Karpas-422 (cell line): ENCODE data around the gene MIEN1. TPM values are rescaled to one million over a fixed set of nuclear protein-coding genes. Genes with fewer than 3 reads are reported as not detected.
"Not testable (repeated sequence)": the region's sequence is repeated elsewhere in the genome, so short reads cannot be mapped to it uniquely, and the experiment has no call there.

Experiments
- DNase-seq: peaks from one replicate; pipeline ENCODE4 v3.0.0-alpha.2; 2015
- H2AFZ ChIP-seq: fragments of 200-600 bp; sonication (generic); 2 replicates; pipeline ENCODE4 v1.6.1; 2014; ENCODE audit warnings: antibody characterized with exemption, low read length, mixed read lengths
- H3K27ac ChIP-seq: fragments of 200-600 bp; sonication (generic); 2 replicates; pipeline ENCODE4 v1.5.1; 2014; ENCODE audit warnings: mild to moderate bottlenecking, low read length, moderate library complexity
- H3K27me3 ChIP-seq: fragments of 200-600 bp; sonication (generic); 2 replicates; pipeline ENCODE4 v1.6.1; 2014; ENCODE audit warnings: low read length, mixed read lengths
- H3K36me3 ChIP-seq: fragments of 200-600 bp; sonication (generic); 2 replicates; pipeline ENCODE4 v1.6.1; 2014; ENCODE audit warnings: low read length, mixed read lengths; ENCODE audit not compliant: insufficient read depth
- H3K4me1 ChIP-seq: fragments of 200-600 bp; sonication (generic); 2 replicates; pipeline ENCODE4 v1.6.1; 2014; ENCODE audit warnings: mild to moderate bottlenecking, low read length, mixed read lengths
- H3K4me2 ChIP-seq: fragments of 200-600 bp; sonication (generic); 2 replicates; pipeline ENCODE4 v1.6.1; 2014; ENCODE audit warnings: low read length, low read depth, mild to moderate bottlenecking; ENCODE audit not compliant: poor library complexity, severe bottlenecking
- H3K4me3 ChIP-seq: fragments of 200-600 bp; sonication (generic); 2 replicates; pipeline ENCODE4 v1.5.1; 2014; ENCODE audit warnings: mild to moderate bottlenecking, antibody characterized with exemption, low read length, mixed read lengths
- H3K79me2 ChIP-seq: fragments of 200-600 bp; sonication (generic); 2 replicates; pipeline ENCODE4 v1.6.1; 2014; ENCODE audit warnings: mild to moderate bottlenecking, low read length, mixed read lengths
- H3K9ac ChIP-seq: fragments of 200-600 bp; sonication (generic); 2 replicates; pipeline ENCODE4 v1.6.0; 2014; ENCODE audit warnings: low read length
- H3K9me2 ChIP-seq: fragments of 200-600 bp; sonication (generic), shearing (Covaris generic); replicated peaks from 2 replicates; pipeline ENCODE4 v1.6.0; 2014; ENCODE audit warnings: mild to moderate bottlenecking, low read length, moderate library complexity; ENCODE audit not compliant: insufficient read depth
- H3K9me3 ChIP-seq: fragments of 300-700, 200-600 bp; sonication (generic); 2 replicates; pipeline ENCODE4 v1.6.1; 2014; ENCODE audit warnings: low read length, mixed read lengths
- H4K20me1 ChIP-seq: fragments of 200-600 bp; sonication (generic); 2 replicates; pipeline ENCODE4 v1.6.1; 2014; ENCODE audit warnings: mild to moderate bottlenecking, antibody characterized with exemption, low read length, low read depth; ENCODE audit not compliant: insufficient read depth
- total RNA-seq: library from RNA; depleted of rRNA; stranded (reverse); fragments of >200 nt; shearing (Covaris generic); gene quantifications from 2 replicates; pipeline ENCODE4 v1.2.3, GENCODE V29; 2014; ENCODE audit warnings: low replicate concordance

Gene MIEN1
- total RNA-seq, 1 experiment from 2014 or later = 77.8 TPM

DNA sequence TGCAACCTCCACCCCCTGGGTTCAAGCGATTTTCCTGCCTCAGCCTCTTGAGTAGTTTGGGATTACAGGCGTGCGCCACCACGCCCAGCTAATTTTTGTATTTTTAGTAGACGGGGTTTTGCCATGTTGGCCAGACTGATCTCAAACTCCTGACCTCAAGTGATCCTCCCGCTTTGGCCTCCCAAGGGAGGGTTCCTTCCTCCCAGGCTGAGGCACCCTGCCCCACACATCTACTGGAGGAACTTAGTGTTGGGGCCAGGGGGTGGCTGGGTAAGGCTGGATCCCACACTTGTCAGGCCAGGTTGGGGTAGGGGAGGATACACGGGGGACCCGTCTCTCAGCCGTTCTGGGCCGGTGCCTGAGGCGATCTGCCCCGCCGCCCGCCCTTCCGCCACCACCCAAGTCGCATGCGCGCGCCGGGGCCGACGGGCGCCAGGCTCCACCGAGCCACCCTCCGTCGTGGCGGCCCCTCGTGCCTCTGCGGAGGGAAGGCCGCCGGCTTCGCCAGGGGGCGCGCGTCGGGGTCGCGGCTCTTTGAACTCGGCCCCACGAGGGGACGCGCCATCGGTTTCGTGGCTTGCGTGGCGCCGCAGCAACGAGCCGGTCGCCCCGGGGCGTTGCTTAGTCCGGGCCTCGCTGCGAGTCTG, 23.3 kb upstream of the MIEN1 start:
- peak overlapping the region; percentile 69; the same call in 1 of the 2 replicates for H2AFZ ChIP-seq
- no peaks in the 10 kb centered on the region for H3K36me3 ChIP-seq
- H3K27me3 ChIP-seq = no peaks in the 10 kb centered on the region
- H3K9me2 ChIP-seq = no peaks in the 10 kb centered on the region
- peak; percentile 87 for DNase-seq
- peak overlapping the region; percentile 88 for H3K27ac ChIP-seq
- H3K9me3 ChIP-seq = no peaks in the 10 kb centered on the region
- peaks cover 58% of the 10 kb centered on the region for H3K4me1 ChIP-seq
- no peaks in the 10 kb centered on the region for H3K79me2 ChIP-seq
- H3K9ac ChIP-seq = peak overlapping the region; percentile 93
- peak overlapping the region; percentile 68; the same call in 1 of the 2 replicates for H3K4me3 ChIP-seq
- no peaks in the 10 kb centered on the region for H4K20me1 ChIP-seq
- H3K4me2 ChIP-seq = peak overlapping the region; percentile 78

- Histone ChIP-seq H3K9me2 (no peaks in the 10 kb centered on the region), H3K4me2 (no peak overlapping the region), H3K79me2 (no peaks in the 10 kb centered on the region), H3K9ac (no peak overlapping the region), H3K4me3 (no peak overlapping the region), H3K4me1 (peaks cover 45% of the 10 kb centered on the region), H3K9me3 (no peaks in the 10 kb centered on the region), H4K20me1 (no peaks in the 10 kb centered on the region), H3K27me3 (no peaks in the 10 kb centered on the region), H2AFZ (no peak overlapping the region), H3K27ac (no peak overlapping the region), H3K36me3 (no peaks in the 10 kb centered on the region)
- DNase-seq = no peak
These were observed 22.0 kb upstream of the MIEN1 start for GRCh38 chr17:39752241-39752881.

GRCh38 chr17:39751637-39752036, 21.3 kb upstream of the MIEN1 start:
- Histone ChIP-seq H3K27ac (no peak overlapping the region), H3K79me2 (no peaks in the 10 kb centered on the region), H3K9me2 (no peaks in the 10 kb centered on the region), H3K4me1 (peaks cover 38% of the 10 kb centered on the region), H3K27me3 (no peaks in the 10 kb centered on the region), H3K36me3 (no peaks in the 10 kb centered on the region), H2AFZ (no peak overlapping the region), H3K4me3 (no peak overlapping the region), H3K9me3 (no peaks in the 10 kb centered on the region), H4K20me1 (no peaks in the 10 kb centered on the region), H3K4me2 (no peak overlapping the region), H3K9ac (no peak overlapping the region)
- DNase-seq = no peak

- Histone ChIP-seq H3K4me1 (peaks cover 32% of the 10 kb centered on the region), H3K9me2 (no peaks in the 10 kb centered on the region), H3K4me3 (no peak overlapping the region), H3K9ac (no peak overlapping the region), H3K27ac (no peak overlapping the region), H4K20me1 (no peaks in the 10 kb centered on the region), H2AFZ (no peak overlapping the region), H3K27me3 (no peaks in the 10 kb centered on the region), H3K36me3 (no peaks in the 10 kb centered on the region), H3K4me2 (no peak overlapping the region), H3K9me3 (no peaks in the 10 kb centered on the region), H3K79me2 (no peaks in the 10 kb centered on the region)
- no peak for DNase-seq
These were observed 20.7 kb upstream of the MIEN1 start for GRCh38 chr17:39751016-39751543.

DNA sequence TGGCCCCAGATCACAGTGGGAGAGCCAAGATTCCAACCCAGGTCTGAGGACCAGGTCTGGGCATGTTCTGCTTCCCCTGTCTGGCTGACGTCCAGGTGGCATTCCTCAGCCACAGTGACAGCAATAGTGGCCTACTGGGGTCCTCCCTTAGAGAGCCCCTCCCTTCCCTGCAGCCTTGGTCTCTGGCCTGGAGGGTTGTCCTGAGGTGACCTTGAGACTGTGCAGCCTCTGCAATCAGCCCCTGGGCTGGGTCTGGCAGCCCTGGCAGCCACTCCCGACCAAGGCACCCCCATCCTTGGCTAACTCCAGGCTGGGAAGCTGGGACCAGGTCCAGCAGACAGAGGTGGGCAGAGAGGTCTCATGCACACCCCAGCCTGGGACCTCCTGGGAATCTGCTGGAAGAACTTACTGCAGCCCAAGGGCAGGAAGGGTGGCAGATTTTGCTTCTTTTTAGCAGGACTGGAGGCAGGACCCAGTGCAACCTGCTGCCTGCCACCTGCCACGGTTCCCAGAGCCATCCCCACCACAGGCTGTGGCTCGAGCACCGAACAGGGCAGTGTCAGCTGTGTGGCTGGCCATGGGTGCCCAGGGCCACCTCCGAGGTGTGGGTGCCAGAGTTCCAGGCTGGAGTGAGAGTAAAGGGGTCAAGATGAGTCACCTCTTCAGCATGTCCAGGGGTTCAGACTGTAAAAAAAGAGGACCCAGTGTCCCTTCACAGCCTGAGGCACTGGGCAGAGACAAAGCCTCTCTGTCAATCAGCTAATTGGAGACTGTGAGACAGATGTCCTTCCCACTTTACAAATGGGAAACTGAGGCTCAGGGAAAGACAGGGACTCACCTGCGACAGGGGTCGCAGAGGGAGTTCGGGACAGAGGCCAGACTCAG, 20.0 kb upstream of the MIEN1 start:
- no peaks in the 10 kb centered on the region for H4K20me1 ChIP-seq
- no peak overlapping the region for H3K9ac ChIP-seq
- no peak for DNase-seq
- no peaks in the 10 kb centered on the region for H3K27me3 ChIP-seq
- no peak overlapping the region for H3K27ac ChIP-seq
- no peaks in the 10 kb centered on the region for H3K79me2 ChIP-seq
- H3K4me2 ChIP-seq = no peak overlapping the region
- H3K4me1 ChIP-seq = peaks cover 25% of the 10 kb centered on the region
- H3K9me3 ChIP-seq = no peaks in the 10 kb centered on the region
- H3K4me3 ChIP-seq = no peak overlapping the region
- no peaks in the 10 kb centered on the region for H3K9me2 ChIP-seq
- no peaks in the 10 kb centered on the region for H3K36me3 ChIP-seq
- no peak overlapping the region for H2AFZ ChIP-seq

GRCh38 chr17:39748444-39749034, 18.2 kb upstream of the MIEN1 start:
- H3K4me2 ChIP-seq, H3K79me2 ChIP-seq, H4K20me1 ChIP-seq, H3K9me2 ChIP-seq, H3K27ac ChIP-seq, H3K9ac ChIP-seq, H2AFZ ChIP-seq, H3K27me3 ChIP-seq, DNase-seq, H3K36me3 ChIP-seq, H3K9me3 ChIP-seq, H3K4me3 ChIP-seq: not testable (repeated sequence)
- H3K4me1 ChIP-seq = peaks cover 10% of the 10 kb centered on the region

- H3K36me3 ChIP-seq = no peaks in the 10 kb centered on the region
- H3K9ac ChIP-seq = no peak overlapping the region
- no peak overlapping the region for H3K4me2 ChIP-seq
- no peak overlapping the region for H2AFZ ChIP-seq
- H3K4me3 ChIP-seq = no peak overlapping the region
- no peaks in the 10 kb centered on the region for H3K9me2 ChIP-seq
- no peaks in the 10 kb centered on the region for H4K20me1 ChIP-seq
- peaks cover 3% of the 10 kb centered on the region; the same call in 1 of the 2 replicates for H3K4me1 ChIP-seq
- H3K27me3 ChIP-seq = no peaks in the 10 kb centered on the region
- no peaks in the 10 kb centered on the region for H3K79me2 ChIP-seq
- no peaks in the 10 kb centered on the region for H3K9me3 ChIP-seq
- no peak overlapping the region for H3K27ac ChIP-seq
- DNase-seq = no peak
These were observed 17.4 kb upstream of the MIEN1 start for GRCh38 chr17:39747745-39748144.

DNA sequence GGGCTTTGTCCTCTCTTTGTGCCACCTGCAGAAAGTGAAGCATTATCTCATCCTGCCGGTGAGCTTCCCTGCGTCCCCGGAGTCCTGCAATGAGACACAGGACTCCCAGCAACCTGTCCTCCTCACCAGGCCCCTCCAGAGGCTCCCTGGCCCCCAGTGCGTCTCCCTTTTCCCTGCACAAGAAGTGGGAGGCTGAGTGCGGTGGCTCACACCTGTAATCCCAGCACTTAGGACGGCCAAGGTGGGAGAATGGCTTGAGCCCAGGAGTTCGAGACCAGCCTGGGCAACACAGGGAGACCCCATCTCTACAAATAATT, 15.8 kb upstream of the MIEN1 start:
- H3K36me3 ChIP-seq = no peaks in the 10 kb centered on the region

More for the DNA sequence above, 15.8 kb upstream of the MIEN1 start:
- H4K20me1 ChIP-seq = no peaks in the 10 kb centered on the region
- no peak overlapping the region for H3K4me2 ChIP-seq
- no peak overlapping the region for H2AFZ ChIP-seq
- no peaks in the 10 kb centered on the region for H3K4me1 ChIP-seq
- no peak for DNase-seq
- no peaks in the 10 kb centered on the region for H3K9me2 ChIP-seq
- H3K27ac ChIP-seq = no peak overlapping the region
- no peaks in the 10 kb centered on the region for H3K27me3 ChIP-seq
- H3K9me3 ChIP-seq = no peaks in the 10 kb centered on the region
- no peak overlapping the region for H3K4me3 ChIP-seq
- H3K9ac ChIP-seq = no peak overlapping the region
- no peaks in the 10 kb centered on the region for H3K79me2 ChIP-seq
